Skeletal muscle tissue (tissue), 4 donors: ENCODE data around the gene ADAMTS13. TPM values are rescaled to one million over a fixed set of nuclear protein-coding genes. Genes with fewer than 3 reads are reported as not detected.

Source experiments
- H3K27ac ChIP-seq: one replicate; pipeline ENCODE4 v1.7.0; 2013; ENCODE audit warnings: mild to moderate bottlenecking, low read depth, low read length, inconsistent platforms
- H3K27me3 ChIP-seq, 3 donors: one replicate each; pipeline ENCODE4 v1.7.0; 2013; ENCODE audit warnings: low read length in 3 of 3; ENCODE audit not compliant: control insufficient read depth in 3 of 3, insufficient read depth in 3 of 3
- H3K36me3 ChIP-seq, 3 donors: one replicate each; pipeline ENCODE4 v1.7.0; 2013; ENCODE audit warnings: low read length in 3 of 3; ENCODE audit not compliant: control insufficient read depth in 3 of 3, insufficient read depth in 3 of 3
- H3K4me1 ChIP-seq, 3 donors: one replicate each; pipeline ENCODE4 v1.7.0; 2013; ENCODE audit warnings: low read length in 3 of 3, mild to moderate bottlenecking in 3 of 3; ENCODE audit not compliant: control insufficient read depth in 3 of 3, insufficient read depth in 3 of 3
- H3K4me3 ChIP-seq, 3 donors: one replicate each; pipeline ENCODE4 v1.7.0; 2013; ENCODE audit warnings: low read length in 3 of 3
- H3K9ac ChIP-seq, 3 donors: one replicate each; pipeline ENCODE4 v1.7.0; 2013; ENCODE audit warnings: low read length in 3 of 3, mild to moderate bottlenecking in 3 of 3, moderate library complexity in 2 of 3, low read depth in 1 of 3
- H3K9me3 ChIP-seq, 3 donors: one replicate each; pipeline ENCODE4 v1.7.0; 2013; ENCODE audit warnings: low read length in 3 of 3; ENCODE audit not compliant: control insufficient read depth in 3 of 3
- total RNA-seq: library from RNA; depleted of rRNA; stranded (reverse); fragments of >200 nt; gene quantifications from one replicate; pipeline ENCODE4 v1.2.3, GENCODE V29; 2014
- donor health status: Osteomylitis.

Gene ADAMTS13
- total RNA-seq, 1 donor from 2014 or later = 1.6 TPM

- Histone ChIP-seq H3K36me3 (peaks cover 0 to 6% (median 0%) of the 10 kb centered on the region in 3 donors), H3K4me1 (peaks cover 8 to 9% (median 8%) of the 10 kb centered on the region in 3 donors), H3K4me3 (no peak overlapping the region), H3K27me3 (no peaks in the 10 kb centered on the region), H3K27ac (no peak overlapping the region), H3K9me3 (no peaks in the 10 kb centered on the region), H3K9ac (no peak overlapping the region)
Observed at GRCh38 chr9:133474215-133474614, 52.0 kb downstream of the ADAMTS13 start.

DNA sequence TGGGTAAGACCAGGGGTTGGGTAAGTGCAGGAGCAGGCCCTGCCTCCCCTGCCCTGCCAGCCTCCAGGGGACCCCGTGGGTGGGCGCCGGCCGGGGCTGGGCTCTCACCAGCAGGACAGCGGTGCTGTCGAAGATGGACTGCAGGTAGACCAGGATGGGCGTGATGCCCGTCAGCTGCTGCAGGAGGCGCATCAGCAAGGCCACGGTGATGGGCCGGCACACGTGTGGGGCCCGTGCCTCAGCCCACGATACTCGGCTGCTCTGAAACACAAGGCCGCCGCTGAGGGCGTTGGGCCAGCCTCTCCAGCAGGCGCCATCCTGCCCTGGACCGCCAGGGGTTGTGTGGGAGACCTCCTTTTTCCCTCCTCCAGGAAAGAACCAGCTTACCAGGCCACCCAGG, 52.7 kb downstream of the ADAMTS13 start:
- Histone ChIP-seq H3K36me3 (peaks cover 0 to 2% (median 0%) of the 10 kb centered on the region in 3 donors), H3K9ac (no peak overlapping the region), H3K4me1 (peaks cover 14 to 16% (median 14%) of the 10 kb centered on the region in 3 donors), H3K4me3 (no peak overlapping the region), H3K9me3 (no peaks in the 10 kb centered on the region), H3K27me3 (peaks cover 0 to 3% (median 0%) of the 10 kb centered on the region in 3 donors), H3K27ac (no peak overlapping the region)

GRCh38 chr9:133475292-133476012, 53.3 kb downstream of the ADAMTS13 start:
- Histone ChIP-seq H3K36me3 (peaks cover 0 to 2% (median 0%) of the 10 kb centered on the region in 3 donors), H3K4me3 (no peak overlapping the region), H3K27me3 (peaks cover 0 to 5% (median 0%) of the 10 kb centered on the region in 3 donors), H3K9me3 (no peaks in the 10 kb centered on the region), H3K4me1 (peaks cover 14 to 16% (median 14%) of the 10 kb centered on the region in 3 donors), H3K9ac (no peak overlapping the region), H3K27ac (no peak overlapping the region)

- Histone ChIP-seq H3K9me3 (no peaks in the 10 kb centered on the region), H3K27me3 (peaks cover 0 to 5% (median 0%) of the 10 kb centered on the region in 3 donors), H3K27ac (no peak overlapping the region), H3K4me1 (peaks cover 14 to 16% (median 14%) of the 10 kb centered on the region in 3 donors), H3K4me3 (no peak overlapping the region), H3K36me3 (peaks cover 0 to 2% (median 0%) of the 10 kb centered on the region in 3 donors), H3K9ac (no peak overlapping the region)
Observed at GRCh38 chr9:133476036-133476931, 54.1 kb downstream of the ADAMTS13 start.

- Histone ChIP-seq H3K9ac (no peak overlapping the region), H3K36me3 (no peaks in the 10 kb centered on the region), H3K27ac (no peak overlapping the region), H3K27me3 (peaks cover 0 to 5% (median 0%) of the 10 kb centered on the region in 3 donors), H3K4me3 (no peak overlapping the region), H3K9me3 (no peaks in the 10 kb centered on the region), H3K4me1 (peaks cover 14 to 16% (median 14%) of the 10 kb centered on the region in 3 donors)
Observed at GRCh38 chr9:133476941-133477340, 54.8 kb downstream of the ADAMTS13 start.

DNA sequence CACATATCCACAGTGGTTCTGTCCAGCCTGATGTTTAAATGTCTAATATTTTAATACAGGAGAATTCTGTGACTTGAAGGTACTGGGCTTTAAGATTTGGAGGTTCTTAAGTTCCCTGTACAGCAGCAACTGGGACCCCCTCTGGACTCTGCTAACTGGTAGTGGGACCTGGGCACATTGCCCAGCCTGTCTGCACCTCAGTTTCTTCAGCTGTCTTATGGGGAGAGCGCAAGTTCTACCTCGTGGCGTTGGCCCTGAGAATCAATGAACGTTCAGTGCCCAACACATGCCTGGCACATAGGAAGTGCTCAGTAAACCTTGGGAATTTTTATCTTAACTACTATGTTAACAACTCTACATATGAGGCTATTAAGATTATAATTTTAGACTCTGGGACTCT, 55.3 kb downstream of the ADAMTS13 start:
- Histone ChIP-seq H3K4me1 (peaks cover 14 to 16% (median 14%) of the 10 kb centered on the region in 3 donors), H3K9ac (no peak overlapping the region), H3K9me3 (no peaks in the 10 kb centered on the region), H3K36me3 (no peaks in the 10 kb centered on the region), H3K27me3 (peaks cover 0 to 5% (median 3%) of the 10 kb centered on the region in 3 donors), H3K27ac (no peak overlapping the region), H3K4me3 (no peak overlapping the region)

DNA sequence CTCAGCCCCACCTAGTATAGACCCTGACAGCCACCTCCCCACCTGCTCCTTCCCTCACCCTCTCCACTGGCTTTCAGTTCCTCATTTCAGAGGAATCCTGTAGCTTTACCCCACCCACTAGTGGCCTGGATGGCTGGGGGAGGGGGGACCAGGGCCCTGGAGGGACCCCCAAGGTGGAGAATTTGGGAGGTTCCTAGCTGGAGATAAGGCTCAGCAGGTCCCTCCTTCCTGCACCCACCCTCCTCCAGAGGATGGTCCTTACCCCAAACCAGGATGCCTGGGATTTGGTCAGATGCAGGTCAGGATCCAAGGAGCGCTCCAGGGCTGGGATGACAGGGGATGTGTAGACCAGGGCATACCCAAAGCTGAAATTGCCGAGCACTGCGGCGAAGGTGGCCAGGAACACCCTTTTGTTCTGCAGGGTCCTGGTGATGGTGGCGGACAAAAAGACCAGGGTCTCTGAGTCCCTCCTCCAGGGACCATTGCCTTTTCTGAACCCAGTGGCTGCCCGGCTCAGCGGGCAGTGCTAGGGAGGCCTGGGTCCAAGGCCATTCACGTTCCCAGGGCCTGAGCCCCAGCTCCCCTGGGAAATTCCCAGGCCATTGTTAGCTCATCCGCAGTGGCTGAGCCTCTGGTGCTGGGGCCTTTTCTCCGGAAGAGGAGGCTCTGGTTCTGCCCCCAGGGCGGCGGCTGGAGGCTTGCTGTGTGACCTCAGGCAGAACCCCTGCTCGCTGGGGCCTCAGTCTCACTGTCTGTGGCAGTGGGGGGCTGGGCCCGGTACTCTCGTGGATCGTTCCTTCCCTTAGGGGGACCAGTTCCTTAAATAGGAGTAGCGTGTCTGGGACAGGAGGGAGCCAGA, 56.1 kb downstream of the ADAMTS13 start:
- H3K4me1 ChIP-seq = peaks cover 14 to 16% (median 14%) of the 10 kb centered on the region in 3 donors
- H3K36me3 ChIP-seq = no peaks in the 10 kb centered on the region
- H3K27ac ChIP-seq = no peak overlapping the region
- H3K4me3 ChIP-seq = peak overlapping the region; percentile 30 to 72 (median 69)
- H3K9me3 ChIP-seq = no peaks in the 10 kb centered on the region
- H3K9ac ChIP-seq = peak overlapping the region; percentile 20 to 70 (median 60)
- H3K27me3 ChIP-seq = peaks cover 0 to 5% (median 3%) of the 10 kb centered on the region in 3 donors

GRCh38 chr9:133478851-133479711, 56.9 kb downstream of the ADAMTS13 start, which contains the start of gene SLC2A6:
SLC2A6 (minus strand) TSS chr9:133479099; CDS start chr9:133479059, 40 bp downstream.
- Histone ChIP-seq H3K4me1 (peaks cover 14 to 16% (median 14%) of the 10 kb centered on the region in 3 donors), H3K9ac (peak within 1 kb of the TSS; percentile 20 to 70 (median 60)), H3K27ac (no peak within 1 kb of the TSS), H3K9me3 (no peaks in the 10 kb centered on the region), H3K27me3 (peaks cover 3 to 5% (median 4%) of the 10 kb centered on the region in 3 donors), H3K36me3 (no peaks in the 10 kb centered on the region), H3K4me3 (peak within 1 kb of the TSS; percentile 49 to 72 (median 69))
